Measurements from ENCODE around the gene ETF1. TPM values are rescaled to one million over a fixed set of nuclear protein-coding genes. Genes with fewer than 3 reads are reported as not detected.

The ETF1 gene
- total and polyA plus RNA-seq, 4 experiments from 2014 or later: 31.1 to 46.5 (median 43.9) TPM

DNA sequence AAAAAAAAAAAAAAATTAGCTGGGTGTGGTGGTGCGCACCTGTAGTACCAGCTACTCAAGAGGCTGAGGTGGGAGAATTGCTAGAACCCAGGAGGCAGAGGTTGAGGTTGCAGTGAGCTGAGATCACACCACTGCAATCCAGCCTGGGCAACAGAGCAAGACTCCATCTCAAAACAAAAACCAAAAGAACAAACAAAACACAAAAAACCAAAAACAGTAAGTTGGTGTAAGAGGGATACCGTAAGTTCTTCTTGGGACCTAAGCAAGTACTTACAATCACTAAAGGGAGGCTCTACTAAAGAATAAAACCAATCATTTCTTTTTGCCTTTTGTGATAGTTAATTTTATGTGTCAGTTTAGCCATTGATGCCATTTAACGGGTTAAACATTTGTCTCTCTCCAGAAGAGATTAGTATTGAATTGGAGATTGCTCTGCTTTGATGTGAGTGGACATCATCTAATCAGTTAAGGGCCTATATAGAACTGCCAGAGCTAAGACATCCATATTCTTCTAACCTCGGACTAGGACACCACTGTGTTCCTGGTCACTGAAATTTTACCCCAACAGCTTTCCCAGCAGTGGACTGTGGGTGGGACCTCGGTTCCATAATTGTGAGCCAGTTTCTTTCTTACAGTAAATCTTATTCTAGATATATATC lies 10.5 kb upstream of the ETF1 start:
- ChIA-PET POLR2A (ENCODE audit: partially characterized antibody) (interaction anchor here (2.1 to 3.8 kb wide), 2 partner anchors 11 to 12 kb away, joined by 12 to 21 read pairs; partner anchors contain the start of gene ETF1), CTCF (ENCODE audit: partially characterized antibody) (interaction anchor here (0.9 kb wide), 1 partner anchor 10 kb away, joined by 6 read pairs; the partner anchor contains the start of gene ETF1)
- Histone ChIP-seq H3K27me3 (ENCODE audit: insufficient read depth, low read length) (no peaks in the 10 kb centered on the region), H3K4me3 (ENCODE audit: low read length in 2 of 2) (no peak overlapping the region), H3K27ac (ENCODE audit: low read depth, low read length) (no peak overlapping the region), H3K36me3 (ENCODE audit: insufficient read depth, low read length) (peaks cover 42% of the 10 kb centered on the region), H3K9me3 (ENCODE audit: control insufficient read depth in 1 of 2, low read length in 2 of 2) (no peaks in the 10 kb centered on the region), H3K4me1 (ENCODE audit: insufficient read depth, low read length) (peaks cover 4% of the 10 kb centered on the region)
- H3K4me3 Mint-ChIP-seq: no peak overlapping the region
- H3K27ac Mint-ChIP-seq: peak overlapping the region in 4 of 7 donors; percentile 17 to 68 (median 52)
- intact Hi-C loops (cut with micrococcal nuclease): no loop called here
- peaks cover 0 to 4% (median 0%) of the 10 kb centered on the region in 8 donors for H3K9me3 Mint-ChIP-seq
- peaks cover 12 to 22% (median 14%) of the 10 kb centered on the region in 4 donors for H3K4me1 Mint-ChIP-seq
- H3K36me3 Mint-ChIP-seq: peaks cover 34 to 55% of the 10 kb centered on the region in 2 donors
- H3K27me3 Mint-ChIP-seq: no peaks in the 10 kb centered on the region
- DNase-seq: no peak

DNA sequence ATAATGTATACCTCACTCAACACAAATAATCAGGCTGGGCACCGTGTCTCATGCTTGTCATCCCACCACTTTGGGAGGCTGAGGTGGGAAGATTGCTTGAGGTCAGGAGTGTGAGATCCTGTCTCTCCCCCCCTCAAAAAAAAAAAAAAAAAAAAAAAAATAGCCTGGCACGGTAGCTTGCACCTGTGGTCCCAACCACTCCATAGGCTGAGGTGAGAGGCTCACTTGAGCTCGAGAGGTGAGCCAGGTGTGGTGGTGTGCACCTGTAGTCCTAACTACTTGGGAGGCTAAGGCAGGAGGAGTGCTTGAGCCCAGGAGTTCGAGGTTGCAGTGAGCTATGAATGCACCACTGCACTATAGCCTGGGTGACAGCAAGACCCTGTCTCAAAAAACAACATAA lies 9.6 kb upstream of the ETF1 start:
- H3K4me3 Mint-ChIP-seq: no peak overlapping the region
- H3K4me1 Mint-ChIP-seq: peaks cover 19 to 30% (median 21%) of the 10 kb centered on the region in 4 donors
- Histone ChIP-seq H3K27ac (ENCODE audit: low read depth, low read length) (no peak overlapping the region), H3K36me3 (ENCODE audit: insufficient read depth, low read length) (peaks cover 33% of the 10 kb centered on the region), H3K4me3 (ENCODE audit: low read length in 2 of 2) (no peak overlapping the region), H3K9me3 (ENCODE audit: control insufficient read depth in 1 of 2, low read length in 2 of 2) (no peaks in the 10 kb centered on the region), H3K4me1 (ENCODE audit: insufficient read depth, low read length) (peaks cover 13% of the 10 kb centered on the region), H3K27me3 (ENCODE audit: insufficient read depth, low read length) (no peaks in the 10 kb centered on the region)
- intact Hi-C loops (cut with micrococcal nuclease): no loop called here
- no peaks in the 10 kb centered on the region for H3K27me3 Mint-ChIP-seq
- peaks cover 25 to 50% of the 10 kb centered on the region in 2 donors for H3K36me3 Mint-ChIP-seq
- H3K9me3 Mint-ChIP-seq: peaks cover 0 to 4% (median 0%) of the 10 kb centered on the region in 8 donors
- no peak for DNase-seq
- peak overlapping the region in 3 of 7 donors; percentile 6 to 69 (median 29) for H3K27ac Mint-ChIP-seq
- CTCF ChIA-PET (ENCODE audit: partially characterized antibody): interaction anchor here (0.9 kb wide), 1 partner anchor 9 kb away, joined by 6 read pairs; the partner anchor contains the start of gene ETF1
- POLR2A ChIA-PET (ENCODE audit: partially characterized antibody): interaction anchor here (1.1 to 3.8 kb wide), 3 partner anchors 10 to 23 kb away, joined by 3 to 21 read pairs (median 12); partner anchors contain the start of gene ETF1

DNA sequence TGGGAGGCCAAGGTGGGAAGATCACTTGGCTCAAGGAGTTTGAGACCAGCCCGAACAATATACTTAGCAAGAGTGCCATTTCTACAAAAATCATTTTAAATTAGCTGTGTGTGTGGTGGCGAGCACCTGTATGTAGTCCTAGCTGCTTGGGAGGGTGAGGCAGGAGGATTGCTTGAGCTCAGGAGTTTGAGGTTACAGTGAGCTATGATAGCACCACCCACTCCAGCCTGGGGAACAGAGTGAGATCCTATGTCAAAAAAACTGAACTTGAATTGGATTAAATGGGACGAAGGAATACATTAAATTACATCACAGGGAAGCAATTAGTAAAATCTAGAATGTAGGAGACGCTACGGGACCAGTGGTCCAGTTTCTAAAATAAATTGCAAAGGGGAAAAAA lies 6.4 kb upstream of the ETF1 start:
- CTCF ChIA-PET (ENCODE audit: partially characterized antibody): interaction anchor here (1.0 to 2.9 kb wide), 6 partner anchors 11 to 181 kb away, joined by 3 to 15 read pairs (median 4); no protein-coding TSS in a partner anchor
- no peak overlapping the region for H3K4me3 Mint-ChIP-seq
- intact Hi-C loops (cut with micrococcal nuclease): no loop called here
- POLR2A ChIA-PET (ENCODE audit: partially characterized antibody): interaction anchor here (1.3 to 3.4 kb wide), 2 partner anchors 16 to 26 kb away, joined by 4 to 20 read pairs; partner anchors contain the start of gene HSPA9
- Histone ChIP-seq H3K36me3 (ENCODE audit: insufficient read depth, low read length) (peaks cover 1% of the 10 kb centered on the region), H3K4me3 (ENCODE audit: low read length in 2 of 2) (no peak overlapping the region), H3K27me3 (ENCODE audit: insufficient read depth, low read length) (no peaks in the 10 kb centered on the region), H3K9me3 (ENCODE audit: control insufficient read depth in 1 of 2, low read length in 2 of 2) (no peaks in the 10 kb centered on the region), H3K4me1 (ENCODE audit: insufficient read depth, low read length) (peaks cover 42% of the 10 kb centered on the region), H3K27ac (ENCODE audit: low read depth, low read length) (no peak overlapping the region)
- DNase-seq: no peak
- peaks cover 7 to 20% of the 10 kb centered on the region in 2 donors for H3K36me3 Mint-ChIP-seq
- peaks cover 0 to 4% (median 0%) of the 10 kb centered on the region in 8 donors for H3K9me3 Mint-ChIP-seq
- H3K27ac Mint-ChIP-seq: peak overlapping the region in 2 of 7 donors; percentile 64 to 83
- H3K4me1 Mint-ChIP-seq: peaks cover 34 to 60% (median 40%) of the 10 kb centered on the region in 4 donors
- H3K27me3 Mint-ChIP-seq: no peaks in the 10 kb centered on the region

DNA sequence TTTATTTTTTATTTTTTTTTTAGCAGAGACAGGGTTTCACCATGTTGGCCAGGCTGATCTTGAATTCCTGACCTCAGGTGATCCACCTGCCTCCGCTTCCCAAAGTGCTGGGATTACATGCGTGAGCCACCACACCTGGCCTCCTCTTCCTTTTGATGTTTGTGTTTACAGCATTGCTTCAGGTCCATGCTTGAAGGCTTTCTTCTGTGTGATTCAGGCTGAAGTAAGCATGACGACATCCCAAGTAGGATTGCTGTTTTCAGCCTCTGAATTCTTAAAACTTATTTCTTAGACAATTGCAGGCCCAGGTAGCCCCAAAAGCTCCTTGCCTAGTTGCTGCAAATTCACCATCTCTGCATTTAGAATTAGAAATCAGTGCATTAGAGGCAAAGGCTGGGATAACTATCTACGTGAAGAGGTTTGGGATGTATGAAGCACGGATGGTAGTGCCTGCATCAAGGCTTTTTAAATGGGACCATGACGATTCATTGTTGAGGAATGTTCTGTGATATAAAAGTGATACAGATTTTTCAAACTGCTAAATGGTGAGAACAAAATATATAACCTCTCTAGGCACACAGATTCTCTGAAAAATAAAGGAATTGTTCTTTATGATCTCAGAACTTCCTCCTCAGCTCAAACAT lies 3.0 kb upstream of the ETF1 start:
- H3K4me3 Mint-ChIP-seq: peak overlapping the region in 6 of 8 donors; percentile 3 to 54 (median 34)
- intact Hi-C loops (cut with micrococcal nuclease): no loop called here

DNA sequence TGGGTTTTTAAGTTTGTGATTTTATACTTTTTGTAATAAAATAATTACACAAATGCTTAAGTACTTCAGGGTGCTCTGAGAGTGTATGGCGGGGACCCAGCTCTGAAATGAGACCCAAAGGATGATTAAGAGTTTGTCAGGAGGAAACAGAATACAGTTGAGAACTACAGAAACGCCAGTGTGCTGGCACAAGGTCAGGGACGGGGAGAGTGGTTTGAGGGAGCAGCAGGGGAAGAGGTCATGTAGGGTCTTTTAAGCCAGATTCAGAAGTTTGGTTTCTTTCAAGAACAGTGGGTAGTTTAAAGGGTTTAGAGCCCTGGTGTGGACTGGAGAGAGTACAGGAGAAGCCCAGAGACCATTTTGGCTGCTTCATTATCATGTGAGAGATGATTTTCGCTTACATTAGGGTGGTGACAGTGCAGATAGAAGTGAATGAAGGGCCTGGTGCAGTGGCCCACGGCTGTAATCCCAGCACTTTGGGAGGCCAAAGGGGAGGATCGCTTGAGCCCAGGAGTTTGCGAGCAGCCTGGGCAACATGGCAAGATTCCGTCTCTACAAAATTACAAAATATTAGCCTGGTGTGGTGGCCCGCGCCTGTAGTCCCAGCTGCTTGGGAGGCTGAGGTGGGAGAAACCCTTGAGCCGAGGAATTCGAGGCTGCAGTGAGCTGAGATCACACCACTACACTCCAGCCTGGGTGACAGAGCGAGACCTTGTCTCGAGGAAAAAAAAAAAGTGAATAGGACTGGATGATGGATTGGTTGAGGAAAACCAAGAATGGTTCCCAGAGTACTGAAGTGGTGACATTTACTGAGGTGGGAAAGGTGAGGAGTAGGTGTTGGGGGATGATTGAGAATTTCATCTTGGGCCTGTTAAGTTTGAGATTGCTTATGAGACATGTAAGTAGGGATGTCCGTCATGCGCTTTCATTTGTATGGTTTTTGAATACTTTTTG lies 1.4 kb upstream of the ETF1 start:
- H3K27me3 ChIP-seq (ENCODE audit: insufficient read depth, low read length): no peaks in the 10 kb centered on the region
- peaks cover 49 to 85% (median 71%) of the 10 kb centered on the region in 4 donors for H3K4me1 Mint-ChIP-seq
- peak overlapping the region; percentile 99 to 100 (median 100) for H3K27ac Mint-ChIP-seq
- no peaks in the 10 kb centered on the region for H3K9me3 ChIP-seq (ENCODE audit: control insufficient read depth in 1 of 2, low read length in 2 of 2)
- H3K36me3 ChIP-seq (ENCODE audit: insufficient read depth, low read length): no peaks in the 10 kb centered on the region
- CTCF ChIA-PET (ENCODE audit: partially characterized antibody): interaction anchor here (0.6 to 2.9 kb wide), 9 partner anchors 8 to 858 kb away, joined by 3 to 21 read pairs (median 4); partner anchors contain the start of genes CDC25C and HSPA9
- no peaks in the 10 kb centered on the region for H3K27me3 Mint-ChIP-seq
- H3K4me3 ChIP-seq (ENCODE audit: low read length in 2 of 2): peak overlapping the region; percentile 80 to 92
- DNase-seq: peak in 1 of 5 donors; percentile 15
- POLR2A ChIA-PET (ENCODE audit: partially characterized antibody): interaction anchor here (0.6 to 3.9 kb wide), 13 partner anchors 8 to 1017 kb away, joined by 3 to 124 read pairs (median 9); partner anchors contain the start of genes EGR1, HNRNPA0, HSPA9 and MATR3
- peak overlapping the region; percentile 95 to 100 (median 100) for H3K4me3 Mint-ChIP-seq
- peaks cover 0 to 5% (median 0%) of the 10 kb centered on the region in 8 donors for H3K9me3 Mint-ChIP-seq
- intact Hi-C loops (cut with micrococcal nuclease): no loop called here
- peaks cover 0 to 37% of the 10 kb centered on the region in 2 donors for H3K36me3 Mint-ChIP-seq
- H3K27ac ChIP-seq (ENCODE audit: low read depth, low read length): peak overlapping the region; percentile 100
- peaks cover 75% of the 10 kb centered on the region for H3K4me1 ChIP-seq (ENCODE audit: insufficient read depth, low read length)

More for the DNA sequence above, 3.0 kb upstream of the ETF1 start:
- Histone ChIP-seq H3K27ac (ENCODE audit: low read depth, low read length) (peak overlapping the region; percentile 0), H3K4me3 (ENCODE audit: low read length in 2 of 2) (no peak overlapping the region), H3K27me3 (ENCODE audit: insufficient read depth, low read length) (no peaks in the 10 kb centered on the region), H3K9me3 (ENCODE audit: control insufficient read depth in 1 of 2, low read length in 2 of 2) (no peaks in the 10 kb centered on the region), H3K36me3 (ENCODE audit: insufficient read depth, low read length) (no peaks in the 10 kb centered on the region), H3K4me1 (ENCODE audit: insufficient read depth, low read length) (peaks cover 61% of the 10 kb centered on the region)
- ChIA-PET CTCF (ENCODE audit: partially characterized antibody) (interaction anchor here (0.9 to 1.0 kb wide), 2 partner anchors 34 to 97 kb away, joined by 3 to 4 read pairs; no protein-coding TSS in a partner anchor), POLR2A (ENCODE audit: partially characterized antibody) (interaction anchor here (1.5 kb wide), 1 partner anchor 29 kb away, joined by 3 read pairs; the partner anchor contains the start of gene HSPA9)
- DNase-seq: no peak
- Mint-ChIP-seq H3K4me1 (peaks cover 39 to 75% (median 58%) of the 10 kb centered on the region in 4 donors), H3K36me3 (peaks cover 0 to 29% of the 10 kb centered on the region in 2 donors), H3K27me3 (no peaks in the 10 kb centered on the region), H3K9me3 (peaks cover 0 to 6% (median 0%) of the 10 kb centered on the region in 8 donors), H3K27ac (peak overlapping the region in 6 of 7 donors; percentile 29 to 100 (median 85))

DNA sequence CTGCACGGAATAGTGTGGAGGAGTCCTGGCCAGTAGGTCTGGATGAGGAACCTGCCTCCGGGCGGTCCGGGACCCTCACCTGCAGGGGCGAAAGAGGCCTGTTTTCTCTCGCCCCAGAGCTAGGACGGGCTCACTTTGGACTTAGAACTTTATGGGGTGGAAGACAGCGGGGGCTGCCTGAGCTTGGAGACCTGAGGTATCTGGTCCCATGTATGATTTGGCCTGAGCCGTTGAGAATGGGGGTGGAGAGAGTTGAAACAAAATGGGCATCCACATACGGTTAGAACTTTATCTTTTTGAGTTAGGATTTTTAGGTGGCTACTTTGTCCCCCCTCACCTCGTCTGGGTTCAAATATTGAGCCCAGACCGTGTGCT lies 681 bp upstream of the ETF1 start:
- H3K27ac Mint-ChIP-seq: peak overlapping the region; percentile 99 to 100 (median 100)
- no peak for DNase-seq
- H3K4me3 ChIP-seq (ENCODE audit: low read length in 2 of 2): peak overlapping the region; percentile 80 to 92
- H3K36me3 Mint-ChIP-seq: peaks cover 0 to 38% of the 10 kb centered on the region in 2 donors
- H3K4me1 ChIP-seq (ENCODE audit: insufficient read depth, low read length): peaks cover 78% of the 10 kb centered on the region
- ChIA-PET CTCF (ENCODE audit: partially characterized antibody) (interaction anchor here (0.6 to 2.9 kb wide), 13 partner anchors 9 to 859 kb away, joined by 3 to 21 read pairs (median 4); partner anchors contain the start of genes CDC25C, EGR1, HSPA9 and KDM3B), POLR2A (ENCODE audit: partially characterized antibody) (interaction anchor here (0.6 to 3.9 kb wide), 24 partner anchors 9 to 1571 kb away, joined by 3 to 124 read pairs (median 6); partner anchors contain the start of genes BRD8, CDC25C, EGR1 and FAM53C)
- intact Hi-C loops (cut with micrococcal nuclease): loop anchor here (1.0 to 2.0 kb wide), 7 partner anchors 32 to 750 kb away; partner anchors contain the start of genes BRD8, EGR1, HSPA9 and KIF20A
- H3K27me3 Mint-ChIP-seq: no peaks in the 10 kb centered on the region
- no peaks in the 10 kb centered on the region for H3K36me3 ChIP-seq (ENCODE audit: insufficient read depth, low read length)
- H3K9me3 ChIP-seq (ENCODE audit: control insufficient read depth in 1 of 2, low read length in 2 of 2): no peaks in the 10 kb centered on the region
- no peaks in the 10 kb centered on the region for H3K27me3 ChIP-seq (ENCODE audit: insufficient read depth, low read length)
- H3K27ac ChIP-seq (ENCODE audit: low read depth, low read length): peak overlapping the region; percentile 100
- peaks cover 50 to 88% (median 73%) of the 10 kb centered on the region in 4 donors for H3K4me1 Mint-ChIP-seq
- H3K4me3 Mint-ChIP-seq: peak overlapping the region; percentile 95 to 100 (median 100)
- peaks cover 0 to 4% (median 0%) of the 10 kb centered on the region in 8 donors for H3K9me3 Mint-ChIP-seq
